ENCODE results near the gene UPF1.

Gene UPF1

GRCh38 chr19:18903156-18904037 lies 71.6 kb downstream of the UPF1 start:
- TF ChIP-seq ZBTB7A (IDR thresholded peaks at IDR 0.05; ENCODE audit: low read depth) (0 out of 2 replicates have a peak, but pooled peaks have one; percentile 46), EGR1 (IDR thresholded peaks at IDR 0.05) (no peak)

GRCh38 chr19:18904334-18905057 lies 72.7 kb downstream of the UPF1 start:
- TF ChIP-seq EP300 (IDR thresholded peaks at IDR 0.05; ENCODE audit: borderline replicate concordance) (no peak), NFIC (IDR thresholded peaks at IDR 0.05) (no peak), REST (IDR thresholded peaks at IDR 0.05; ENCODE audit: low read depth) (no peak), TAF1 (IDR thresholded peaks at IDR 0.05; ENCODE audit: low read depth) (no peak), FOXM1 (IDR thresholded peaks at IDR 0.05; ENCODE audit: borderline replicate concordance, low read depth) (no peak), MAX (IDR thresholded peaks at IDR 0.05) (no peak), YY1 (IDR thresholded peaks at IDR 0.05; ENCODE audit: low read depth) (no peak), TCF12 (IDR thresholded peaks at IDR 0.05; ENCODE audit: low read depth) (no peak), USF1 (IDR thresholded peaks at IDR 0.05) (no peak), RAD21 (IDR thresholded peaks at IDR 0.05; ENCODE audit: low read depth) (no peak)

- no peak for TF ChIP-seq NFIC (IDR thresholded peaks at IDR 0.05)
- no peak for TF ChIP-seq EP300 (IDR thresholded peaks at IDR 0.05; ENCODE audit: borderline replicate concordance)
- TF ChIP-seq FOXM1 (IDR thresholded peaks at IDR 0.05; ENCODE audit: borderline replicate concordance, low read depth) = no peak
- TF ChIP-seq YY1 (IDR thresholded peaks at IDR 0.05; ENCODE audit: low read depth) = no peak
- TF ChIP-seq RAD21 (IDR thresholded peaks at IDR 0.05; ENCODE audit: low read depth) = no peak
- TF ChIP-seq USF1 (IDR thresholded peaks at IDR 0.05) = no peak
- no peak for TF ChIP-seq EGR1 (IDR thresholded peaks at IDR 0.05)
- no peak for TF ChIP-seq CEBPB (IDR thresholded peaks at IDR 0.05)
Measured at GRCh38 chr19:18905058-18905456, 73.3 kb downstream of the UPF1 start.

- TF ChIP-seq TCF12 (IDR thresholded peaks at IDR 0.05; ENCODE audit: low read depth) (no peak), CEBPB (IDR thresholded peaks at IDR 0.05) (no peak), NFIC (IDR thresholded peaks at IDR 0.05) (no peak), REST (IDR thresholded peaks at IDR 0.05; ENCODE audit: low read depth) (no peak), EP300 (IDR thresholded peaks at IDR 0.05; ENCODE audit: borderline replicate concordance) (no peak), YY1 (IDR thresholded peaks at IDR 0.05; ENCODE audit: low read depth) (no peak), RAD21 (IDR thresholded peaks at IDR 0.05; ENCODE audit: low read depth) (no peak), CREB1 (IDR thresholded peaks at IDR 0.05; ENCODE audit: low read depth) (no peak), EGR1 (IDR thresholded peaks at IDR 0.05) (no peak), FOXM1 (IDR thresholded peaks at IDR 0.05; ENCODE audit: borderline replicate concordance, low read depth) (no peak), TEAD4 (IDR thresholded peaks at IDR 0.05) (no peak), TAF1 (IDR thresholded peaks at IDR 0.05; ENCODE audit: low read depth) (no peak), ZBTB7A (IDR thresholded peaks at IDR 0.05; ENCODE audit: low read depth) (no peak)
Measured at GRCh38 chr19:18905513-18906236, 73.9 kb downstream of the UPF1 start.
